Measurements from ENCODE around the gene ATF6B.

Gene ATF6B

DNA sequence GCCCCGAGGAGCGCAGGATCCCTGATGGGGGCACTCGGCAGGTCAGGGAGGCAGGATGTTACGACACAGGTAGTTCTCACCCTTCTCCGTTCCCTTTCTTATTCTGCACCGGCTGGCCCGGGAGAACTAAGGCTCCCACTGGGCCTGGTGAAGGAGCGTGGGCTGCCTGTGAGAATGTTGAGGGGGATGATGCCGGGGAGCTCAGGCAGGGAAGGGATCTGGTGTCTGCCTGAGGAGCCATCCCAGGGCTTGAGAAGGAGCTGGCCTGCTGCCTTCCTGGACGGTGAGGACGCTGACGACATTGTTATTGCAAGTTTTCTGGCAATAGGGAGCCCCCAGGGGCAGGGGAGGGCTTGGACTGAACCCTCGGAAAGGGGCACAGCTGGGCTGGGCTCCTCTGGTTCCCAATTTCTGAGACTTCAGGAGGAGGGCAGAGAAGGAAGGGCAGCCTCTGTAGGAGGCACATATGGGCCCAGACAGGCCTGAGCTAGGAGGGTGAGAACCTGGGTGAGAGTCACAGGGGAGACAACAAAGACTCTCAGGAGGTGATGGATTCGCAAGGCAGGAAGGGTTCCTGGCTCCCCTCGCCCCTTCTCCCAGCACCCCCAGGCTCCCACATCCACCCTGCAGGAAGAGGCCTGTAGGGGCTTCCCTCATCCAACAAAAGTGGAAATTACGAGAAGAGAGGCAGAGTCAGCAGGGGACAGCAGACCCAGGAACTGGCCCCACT lies 57.1 kb downstream of the ATF6B start:
- DNase-seq = no peak
- no peaks in the 10 kb centered on the region for H3K9me3 ChIP-seq (replicated peaks; ENCODE audit: insufficient read depth, low read length)
- no peak overlapping the region for H2AFZ ChIP-seq (ENCODE audit: low read length)
- H3F3A ChIP-seq (ENCODE audit: insufficient read depth, low read length) = no peaks in the 10 kb centered on the region
- H3K4me2 ChIP-seq (ENCODE audit: low read depth, low read length) = no peak overlapping the region
- no peaks in the 10 kb centered on the region for H3K4me1 ChIP-seq (ENCODE audit: low read length)
- H3K9me2 ChIP-seq (replicated peaks; ENCODE audit: insufficient read depth, low read length) = no peaks in the 10 kb centered on the region
- no peak overlapping the region for H3K27ac ChIP-seq (ENCODE audit: low read length)
- TF ChIP-seq EZH2phosphoT487 (IDR thresholded peaks at IDR 0.05; ENCODE audit: low read length) (no peak), CTCF (IDR thresholded peaks at IDR 0.05; ENCODE audit: low read length) (no peak), EZH2 (optimal IDR thresholded peaks at IDR 0.05; ENCODE audit: low read depth, low read length) (no peak)
- H3K79me2 ChIP-seq (ENCODE audit: low read length) = no peaks in the 10 kb centered on the region
- no peak overlapping the region for H3K9ac ChIP-seq (ENCODE audit: low read length)
- H3K36me3 ChIP-seq (replicated peaks; ENCODE audit: insufficient read depth, low read length) = no peaks in the 10 kb centered on the region
- H4K20me1 ChIP-seq (ENCODE audit: insufficient read depth, low read length) = no peaks in the 10 kb centered on the region
- no peak overlapping the region for H3K4me3 ChIP-seq (ENCODE audit: low read length)
- peaks cover 93% of the 10 kb centered on the region for H3K27me3 ChIP-seq (replicated peaks; ENCODE audit: insufficient read depth, low read length)

- Histone ChIP-seq H4K20me1 (ENCODE audit: insufficient read depth, low read length) (no peaks in the 10 kb centered on the region), H2AFZ (ENCODE audit: low read length) (no peak overlapping the region), H3F3A (ENCODE audit: insufficient read depth, low read length) (no peaks in the 10 kb centered on the region), H3K27ac (ENCODE audit: low read length) (no peak overlapping the region), H3K27me3 (replicated peaks; ENCODE audit: insufficient read depth, low read length) (peaks cover 88% of the 10 kb centered on the region), H3K36me3 (replicated peaks; ENCODE audit: insufficient read depth, low read length) (no peaks in the 10 kb centered on the region), H3K9me2 (replicated peaks; ENCODE audit: insufficient read depth, low read length) (no peaks in the 10 kb centered on the region), H3K4me2 (ENCODE audit: low read depth, low read length) (no peak overlapping the region), H3K9ac (ENCODE audit: low read length) (no peak overlapping the region), H3K4me1 (ENCODE audit: low read length) (no peaks in the 10 kb centered on the region), H3K9me3 (replicated peaks; ENCODE audit: insufficient read depth, low read length) (no peaks in the 10 kb centered on the region), H3K4me3 (ENCODE audit: low read length) (no peak overlapping the region), H3K79me2 (ENCODE audit: low read length) (no peaks in the 10 kb centered on the region)
- no peak for DNase-seq
- no peak for TF ChIP-seq EZH2phosphoT487 (IDR thresholded peaks at IDR 0.05; ENCODE audit: low read length)
- TF ChIP-seq CTCF (IDR thresholded peaks at IDR 0.05; ENCODE audit: low read length) = no peak
Observed at GRCh38 chr6:32069878-32070515, 58.0 kb downstream of the ATF6B start.

GRCh38 chr6:32069460-32069859 lies 58.6 kb downstream of the ATF6B start:
- Histone ChIP-seq H3K4me1 (ENCODE audit: low read length) (no peaks in the 10 kb centered on the region), H3F3A (ENCODE audit: insufficient read depth, low read length) (no peaks in the 10 kb centered on the region), H3K27ac (ENCODE audit: low read length) (no peak overlapping the region), H3K27me3 (replicated peaks; ENCODE audit: insufficient read depth, low read length) (peaks cover 83% of the 10 kb centered on the region), H3K79me2 (ENCODE audit: low read length) (no peaks in the 10 kb centered on the region), H3K4me2 (ENCODE audit: low read depth, low read length) (no peak overlapping the region; the same call in 1 of the 2 replicates), H3K9me3 (replicated peaks; ENCODE audit: insufficient read depth, low read length) (no peaks in the 10 kb centered on the region), H4K20me1 (ENCODE audit: insufficient read depth, low read length) (no peaks in the 10 kb centered on the region), H3K4me3 (ENCODE audit: low read length) (no peak overlapping the region), H3K9me2 (replicated peaks; ENCODE audit: insufficient read depth, low read length) (no peaks in the 10 kb centered on the region), H3K9ac (ENCODE audit: low read length) (no peak overlapping the region), H2AFZ (ENCODE audit: low read length) (no peak overlapping the region), H3K36me3 (replicated peaks; ENCODE audit: insufficient read depth, low read length) (no peaks in the 10 kb centered on the region)
- no peak for DNase-seq
- TF ChIP-seq EZH2phosphoT487 (IDR thresholded peaks at IDR 0.05; ENCODE audit: low read length) = no peak
- TF ChIP-seq CTCF (IDR thresholded peaks at IDR 0.05; ENCODE audit: low read length) = no peak
- no peak for TF ChIP-seq EZH2 (optimal IDR thresholded peaks at IDR 0.05; ENCODE audit: low read depth, low read length)

All from MM.1S (cell line).